Tibial nerve (tissue), 4 donors: ENCODE data around the gene SYK.

Experiments used
- EP300 ChIP-seq, 2 donors: sonication (generic); formaldehyde crosslinking; IDR thresholded peaks; one replicate each; pipeline ENCODE4 v1.6.1; 2017; ENCODE audit warnings: antibody characterized with exemption in 2 of 2, mild to moderate bottlenecking in 1 of 2
- POLR2A ChIP-seq, 2 donors: fragments of 450-650 bp; IDR thresholded peaks; one replicate each; pipeline ENCODE4 v1.6.1; 2017; ENCODE audit warnings: antibody characterized with exemption in 2 of 2, mild to moderate bottlenecking in 2 of 2, moderate library complexity in 2 of 2
- TF ChIP-seq, protein P1 (sequence below), 5 experiments: fragments of 200-600 bp in 3 of 5; fragments of 450-650 bp in 2 of 5; sonication (generic) in 3 of 5; IDR thresholded peaks; one replicate each; pipeline ENCODE4 v1.5.1; 2016 to 2019; ENCODE audit warnings: antibody characterized with exemption in 5 of 5, mild to moderate bottlenecking in 3 of 5, moderate library complexity in 2 of 5

DNA sequence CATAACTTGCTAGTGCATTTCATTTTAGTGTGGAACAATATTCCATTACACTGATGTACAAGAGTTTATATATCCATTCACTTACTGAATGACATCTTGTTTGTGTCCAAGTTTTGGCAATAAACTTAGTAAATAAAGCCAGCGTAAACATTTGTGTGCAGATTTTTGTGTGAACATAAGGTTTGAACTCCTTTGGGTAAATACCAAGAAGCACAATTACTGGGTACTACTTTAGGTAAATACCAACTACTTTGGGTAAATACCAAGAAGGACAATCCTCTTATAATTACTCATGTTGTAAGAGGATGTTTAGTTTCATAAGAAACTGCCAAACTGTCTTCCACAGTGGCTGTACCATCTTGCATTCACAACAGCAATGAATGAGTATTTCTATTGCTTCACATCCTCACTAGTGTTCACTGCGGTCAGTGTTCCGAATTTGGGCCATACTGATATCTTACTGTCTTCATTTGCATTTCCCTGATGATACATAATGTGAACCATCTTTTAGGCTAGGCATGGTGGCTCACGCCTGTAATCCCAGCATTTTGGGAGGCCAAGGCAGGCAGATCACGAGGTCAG is 2.3 kb upstream of the SYK start:
- TF ChIP-seq, protein P1, sequence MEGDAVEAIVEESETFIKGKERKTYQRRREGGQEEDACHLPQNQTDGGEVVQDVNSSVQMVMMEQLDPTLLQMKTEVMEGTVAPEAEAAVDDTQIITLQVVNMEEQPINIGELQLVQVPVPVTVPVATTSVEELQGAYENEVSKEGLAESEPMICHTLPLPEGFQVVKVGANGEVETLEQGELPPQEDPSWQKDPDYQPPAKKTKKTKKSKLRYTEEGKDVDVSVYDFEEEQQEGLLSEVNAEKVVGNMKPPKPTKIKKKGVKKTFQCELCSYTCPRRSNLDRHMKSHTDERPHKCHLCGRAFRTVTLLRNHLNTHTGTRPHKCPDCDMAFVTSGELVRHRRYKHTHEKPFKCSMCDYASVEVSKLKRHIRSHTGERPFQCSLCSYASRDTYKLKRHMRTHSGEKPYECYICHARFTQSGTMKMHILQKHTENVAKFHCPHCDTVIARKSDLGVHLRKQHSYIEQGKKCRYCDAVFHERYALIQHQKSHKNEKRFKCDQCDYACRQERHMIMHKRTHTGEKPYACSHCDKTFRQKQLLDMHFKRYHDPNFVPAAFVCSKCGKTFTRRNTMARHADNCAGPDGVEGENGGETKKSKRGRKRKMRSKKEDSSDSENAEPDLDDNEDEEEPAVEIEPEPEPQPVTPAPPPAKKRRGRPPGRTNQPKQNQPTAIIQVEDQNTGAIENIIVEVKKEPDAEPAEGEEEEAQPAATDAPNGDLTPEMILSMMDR (IDR thresholded peaks at IDR 0.05), result no peak
- TF ChIP-seq EP300 (IDR thresholded peaks at IDR 0.05) (no peak), POLR2A (IDR thresholded peaks at IDR 0.05) (no peak)
